MM.1S (cell line): ENCODE measurements around the gene TRIP6.

Experiments
- DNase-seq: peaks from one replicate; pipeline ENCODE4 v3.0.0-alpha.2; 2015
- H2AFZ ChIP-seq: fragments of 300-600 bp; sonication (generic); 2 replicates; pipeline ENCODE4 v1.6.0; 2016; ENCODE audit warnings: antibody characterized with exemption, low read length
- H3F3A ChIP-seq: fragments of 300-600 bp; sonication (generic); 2 replicates; pipeline ENCODE4 v1.6.1; 2016; ENCODE audit warnings: mild to moderate bottlenecking, antibody characterized with exemption, low read length, moderate library complexity, mixed read lengths; ENCODE audit not compliant: insufficient read depth
- H3K27ac ChIP-seq: fragments of 300-600 bp; sonication (generic); 2 replicates; pipeline ENCODE4 v1.5.1; 2016; ENCODE audit warnings: mild to moderate bottlenecking, low read length
- H3K27me3 ChIP-seq: fragments of 300-600 bp; sonication (generic); replicated peaks from 2 replicates; pipeline ENCODE4 v1.6.0; 2016; ENCODE audit warnings: low read length; ENCODE audit not compliant: insufficient read depth
- H3K36me3 ChIP-seq: fragments of 300-600 bp; sonication (generic); replicated peaks from 2 replicates; pipeline ENCODE4 v1.6.1; 2016; ENCODE audit warnings: mild to moderate bottlenecking, low read length, mixed read lengths; ENCODE audit not compliant: insufficient read depth
- H3K4me1 ChIP-seq: fragments of 300-600 bp; sonication (generic); 2 replicates; pipeline ENCODE4 v1.6.1; 2016; ENCODE audit warnings: low read length, mixed read lengths
- H3K4me2 ChIP-seq: fragments of 300-600 bp; sonication (generic); 2 replicates; pipeline ENCODE4 v1.6.0; 2016; ENCODE audit warnings: low read depth, low read length
- H3K4me3 ChIP-seq: fragments of 300-600 bp; sonication (generic); 2 replicates; pipeline ENCODE4 v1.5.1; 2016; ENCODE audit warnings: low read length, mixed read lengths
- H3K79me2 ChIP-seq: fragments of 300-600 bp; sonication (generic); 2 replicates; pipeline ENCODE4 v1.6.1; 2016; ENCODE audit warnings: mixed run types, low read length, mixed read lengths
- H3K9ac ChIP-seq: fragments of 300-600 bp; sonication (generic); 2 replicates; pipeline ENCODE4 v1.6.1; 2016; ENCODE audit warnings: low read length, mixed read lengths
- H3K9me2 ChIP-seq: fragments of 300-600 bp; sonication (generic); replicated peaks from 2 replicates; pipeline ENCODE4 v1.6.1; 2016; ENCODE audit warnings: mild to moderate bottlenecking, low read length, mixed read lengths; ENCODE audit not compliant: insufficient read depth
- H3K9me3 ChIP-seq: fragments of 300-600 bp; sonication (generic); replicated peaks from 2 replicates; pipeline ENCODE4 v1.6.1; 2016; ENCODE audit warnings: mild to moderate bottlenecking, low read length, mixed read lengths; ENCODE audit not compliant: insufficient read depth
- H4K20me1 ChIP-seq: fragments of 300-600 bp; sonication (generic); 2 replicates; pipeline ENCODE4 v1.6.1; 2016; ENCODE audit warnings: mild to moderate bottlenecking, low read length, moderate library complexity, mixed read lengths; ENCODE audit not compliant: insufficient read depth
- CTCF ChIP-seq: fragments of 300-600 bp; sonication (generic); IDR thresholded peaks from 2 replicates; pipeline ENCODE4 v1.5.1; 2016; ENCODE audit warnings: antibody characterized with exemption, low read length, mixed read lengths
- EZH2 ChIP-seq: fragments of 300-600 bp; sonication (generic); optimal IDR thresholded peaks from 2 replicates; pipeline ENCODE3; 2017; ENCODE audit warnings: low read depth, mild to moderate bottlenecking, antibody characterized with exemption, low read length, mixed read lengths
- EZH2phosphoT487 ChIP-seq: fragments of 300-600 bp; sonication (generic); IDR thresholded peaks from 2 replicates; pipeline ENCODE4 v1.6.1; 2018; ENCODE audit warnings: antibody characterized with exemption, low read length

TRIP6 gene

GRCh38 chr7:100861616-100861985, 5.6 kb upstream of the TRIP6 start:
- no peak overlapping the region for H3K9ac ChIP-seq
- no peak overlapping the region for H3K27ac ChIP-seq
- H3K9me3 ChIP-seq, result no peaks in the 10 kb centered on the region
- no peak overlapping the region for H3K4me3 ChIP-seq
- no peak for DNase-seq
- H3K79me2 ChIP-seq, result no peaks in the 10 kb centered on the region
- H4K20me1 ChIP-seq, result no peaks in the 10 kb centered on the region
- H3K4me2 ChIP-seq, result no peak overlapping the region
- H3K36me3 ChIP-seq, result no peaks in the 10 kb centered on the region
- H3F3A ChIP-seq, result no peaks in the 10 kb centered on the region
- H3K9me2 ChIP-seq, result no peaks in the 10 kb centered on the region
- no peak overlapping the region for H2AFZ ChIP-seq
- H3K27me3 ChIP-seq, result no peaks in the 10 kb centered on the region
- TF ChIP-seq CTCF (no peak), EZH2phosphoT487 (no peak), EZH2 (no peak)
- no peaks in the 10 kb centered on the region for H3K4me1 ChIP-seq

DNA sequence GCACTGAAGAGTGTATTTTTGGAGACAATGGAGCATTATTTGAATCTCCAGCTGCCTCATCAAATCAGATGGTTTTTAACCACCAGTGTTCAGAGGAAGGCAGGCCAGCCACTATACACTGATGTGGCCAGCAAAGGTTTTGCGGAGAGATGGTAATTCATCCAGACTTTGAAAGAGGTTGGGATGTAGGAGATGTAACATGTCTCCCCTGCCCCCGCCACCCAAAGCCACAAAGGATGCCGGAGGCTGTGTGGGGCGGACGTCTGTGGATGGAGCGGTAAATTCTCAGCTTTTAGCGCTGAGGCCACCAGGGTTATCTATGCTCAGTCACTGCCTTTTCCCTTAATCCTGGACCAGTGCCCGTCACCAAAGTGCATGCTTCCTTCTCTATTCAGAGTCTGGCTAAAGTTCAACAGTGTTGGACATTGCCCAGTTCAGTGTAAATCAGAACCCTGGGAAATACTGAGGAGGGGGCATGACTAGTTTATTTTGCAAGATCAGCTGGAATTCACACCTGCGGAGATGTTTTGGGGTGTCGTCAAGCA, 3.7 kb upstream of the TRIP6 start:
- Histone ChIP-seq H3K9ac (no peak overlapping the region), H3K27ac (no peak overlapping the region), H3K36me3 (no peaks in the 10 kb centered on the region), H3F3A (no peaks in the 10 kb centered on the region), H3K9me2 (no peaks in the 10 kb centered on the region), H3K9me3 (no peaks in the 10 kb centered on the region), H3K79me2 (no peaks in the 10 kb centered on the region), H3K4me3 (no peak overlapping the region), H2AFZ (no peak overlapping the region), H3K27me3 (no peaks in the 10 kb centered on the region), H3K4me1 (no peaks in the 10 kb centered on the region), H3K4me2 (no peak overlapping the region), H4K20me1 (no peaks in the 10 kb centered on the region)
- TF ChIP-seq EZH2phosphoT487 (no peak), EZH2 (no peak), CTCF (no peak)
- no peak for DNase-seq

DNA sequence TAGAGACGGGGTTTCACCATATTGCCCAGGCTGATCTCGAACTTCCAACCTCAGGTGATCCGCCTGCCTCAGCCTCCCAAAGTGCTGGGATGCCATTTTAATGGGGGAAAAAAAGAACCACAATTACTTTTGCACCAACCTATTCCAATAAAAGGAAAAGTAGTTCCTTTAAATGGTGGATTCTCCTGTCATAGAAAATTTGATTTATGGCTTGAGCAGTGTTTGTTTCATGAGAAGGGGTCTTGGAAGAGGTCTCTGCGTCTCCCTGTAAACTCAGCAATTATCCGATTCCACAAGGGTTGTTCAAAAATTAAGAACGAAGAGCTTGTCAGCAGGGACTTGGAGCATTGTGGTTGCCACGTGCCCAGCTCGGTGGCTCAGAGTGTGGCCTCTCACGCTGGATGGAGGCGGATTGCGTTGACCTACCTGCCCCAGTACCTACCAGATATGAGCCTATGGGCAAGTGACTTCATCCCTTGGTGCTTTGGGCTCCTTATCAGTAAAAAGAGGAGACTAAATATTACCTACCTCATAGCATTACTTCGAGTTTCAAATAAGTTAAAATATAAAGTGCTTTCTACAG, 2.8 kb upstream of the TRIP6 start:
- Histone ChIP-seq H3K9me2 (no peaks in the 10 kb centered on the region), H3K79me2 (no peaks in the 10 kb centered on the region), H3K9me3 (no peaks in the 10 kb centered on the region), H3K27ac (no peak overlapping the region), H3K36me3 (no peaks in the 10 kb centered on the region), H3K27me3 (no peaks in the 10 kb centered on the region), H3K9ac (no peak overlapping the region), H3K4me1 (no peaks in the 10 kb centered on the region), H3F3A (no peaks in the 10 kb centered on the region), H4K20me1 (no peaks in the 10 kb centered on the region), H2AFZ (no peak overlapping the region), H3K4me2 (no peak overlapping the region), H3K4me3 (no peak overlapping the region)
- DNase-seq, result no peak
- no peak for TF ChIP-seq EZH2
- TF ChIP-seq EZH2phosphoT487, result no peak
- no peak for TF ChIP-seq CTCF
